Measurements from ENCODE around the gene GOLGA6C.
"Not testable (repeated sequence)": the region's sequence is repeated elsewhere in the genome, so short reads cannot be mapped to it uniquely, and the experiment has no call there.

DNA sequence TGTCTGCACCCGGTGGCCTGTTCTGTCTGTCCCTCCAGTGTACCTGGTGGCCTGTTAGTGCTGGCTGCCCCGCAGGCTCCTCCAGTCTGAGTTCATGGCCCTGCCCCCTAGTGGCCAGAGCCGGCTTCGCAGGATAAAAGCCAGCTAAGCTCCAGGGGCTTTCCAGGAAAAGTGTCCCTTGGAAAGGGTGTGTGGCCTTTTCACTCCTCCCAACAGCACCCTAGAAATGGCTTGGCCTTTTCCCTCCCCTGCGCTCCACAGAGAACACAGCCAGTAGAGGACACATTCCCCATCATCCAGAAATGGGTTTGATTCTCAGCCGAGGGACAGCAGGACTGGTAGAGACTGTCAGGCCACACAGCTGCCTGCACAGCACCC, 41.2 kb downstream of the GOLGA6C start:
- TF ChIP-seq CTCF (IDR thresholded peaks at IDR 0.05), result peak; percentile 65
- not testable (repeated sequence) for TF ChIP-seq EZH2, EZH2phosphoT487 (IDR thresholded peaks at IDR 0.05)

All from neural progenitor cell (in vitro differentiated cells).